ENCODE measurements around the gene BTG1. TPM values are rescaled to one million over a fixed set of nuclear protein-coding genes. Genes with fewer than 3 reads are reported as not detected.

Gene BTG1
- total and polyA plus RNA-seq, 2 of the 4 experiments (the other 2 are of a cell fraction), result 3.8 to 33.5 TPM

DNA sequence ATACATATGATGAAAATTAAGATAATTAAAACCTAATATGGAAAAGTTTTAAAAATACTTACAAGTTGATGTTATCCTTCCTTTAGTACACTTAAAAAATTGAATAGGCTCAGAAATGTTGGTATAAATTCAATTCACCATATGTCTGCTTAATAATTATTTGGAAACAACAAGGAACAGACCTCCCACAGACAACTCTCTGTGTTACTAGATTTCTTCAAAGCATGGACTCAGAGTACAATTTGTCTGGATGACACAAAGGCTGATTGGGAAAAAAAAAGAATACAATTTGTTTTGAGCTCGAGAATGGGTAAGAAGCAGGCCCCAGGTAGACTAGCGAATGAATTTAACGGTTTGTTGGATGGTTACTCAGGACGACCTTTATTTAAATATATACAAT, 48.9 kb upstream of the BTG1 start:
- H2BK5ac ChIP-seq (ENCODE audit: low read depth, low read length, poor library complexity, severe bottlenecking), result no peak overlapping the region
- H3K27ac ChIP-seq (ENCODE audit: insufficient read depth, low read length), result no peak overlapping the region
- no peak overlapping the region for H3K56ac ChIP-seq (ENCODE audit: extremely low read depth, insufficient read depth, low read length)
- TF ChIP-seq SMC3 (IDR thresholded peaks at IDR 0.05; ENCODE audit: low read depth, low read length), result no peak
- no peak for TF ChIP-seq RAD21 (IDR thresholded peaks at IDR 0.05; ENCODE audit: low read length)
- TF ChIP-seq POLR2A (IDR thresholded peaks at IDR 0.05; ENCODE audit: low read depth, low read length), result no peak
- TF ChIP-seq RFX5 (IDR thresholded peaks at IDR 0.05; ENCODE audit: low read depth, low read length), result no peak
- no peak for TF ChIP-seq CEBPB (IDR thresholded peaks at IDR 0.05; ENCODE audit: low read depth, low read length)
- TF ChIP-seq RCOR1 (IDR thresholded peaks at IDR 0.05; ENCODE audit: insufficient replicate concordance, low read length), result no peak
- no peak for TF ChIP-seq FOS (IDR thresholded peaks at IDR 0.05; ENCODE audit: low read depth, low read length)
- TF ChIP-seq MAFK (IDR thresholded peaks at IDR 0.05; ENCODE audit: low read depth, low read length), result no peak
- TF ChIP-seq BHLHE40 (IDR thresholded peaks at IDR 0.05; ENCODE audit: low read depth, low read length), result no peak
- no peak for TF ChIP-seq MXI1 (IDR thresholded peaks at IDR 0.05; ENCODE audit: borderline replicate concordance, low read depth, low read length)
- TF ChIP-seq, protein P1, sequence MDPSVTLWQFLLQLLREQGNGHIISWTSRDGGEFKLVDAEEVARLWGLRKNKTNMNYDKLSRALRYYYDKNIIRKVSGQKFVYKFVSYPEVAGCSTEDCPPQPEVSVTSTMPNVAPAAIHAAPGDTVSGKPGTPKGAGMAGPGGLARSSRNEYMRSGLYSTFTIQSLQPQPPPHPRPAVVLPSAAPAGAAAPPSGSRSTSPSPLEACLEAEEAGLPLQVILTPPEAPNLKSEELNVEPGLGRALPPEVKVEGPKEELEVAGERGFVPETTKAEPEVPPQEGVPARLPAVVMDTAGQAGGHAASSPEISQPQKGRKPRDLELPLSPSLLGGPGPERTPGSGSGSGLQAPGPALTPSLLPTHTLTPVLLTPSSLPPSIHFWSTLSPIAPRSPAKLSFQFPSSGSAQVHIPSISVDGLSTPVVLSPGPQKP (IDR thresholded peaks at IDR 0.05; ENCODE audit: borderline replicate concordance, low read depth, low read length), result no peak
- no peak for TF ChIP-seq MAZ (IDR thresholded peaks at IDR 0.05; ENCODE audit: borderline replicate concordance, low read depth, low read length)
- TF ChIP-seq, protein P2, sequence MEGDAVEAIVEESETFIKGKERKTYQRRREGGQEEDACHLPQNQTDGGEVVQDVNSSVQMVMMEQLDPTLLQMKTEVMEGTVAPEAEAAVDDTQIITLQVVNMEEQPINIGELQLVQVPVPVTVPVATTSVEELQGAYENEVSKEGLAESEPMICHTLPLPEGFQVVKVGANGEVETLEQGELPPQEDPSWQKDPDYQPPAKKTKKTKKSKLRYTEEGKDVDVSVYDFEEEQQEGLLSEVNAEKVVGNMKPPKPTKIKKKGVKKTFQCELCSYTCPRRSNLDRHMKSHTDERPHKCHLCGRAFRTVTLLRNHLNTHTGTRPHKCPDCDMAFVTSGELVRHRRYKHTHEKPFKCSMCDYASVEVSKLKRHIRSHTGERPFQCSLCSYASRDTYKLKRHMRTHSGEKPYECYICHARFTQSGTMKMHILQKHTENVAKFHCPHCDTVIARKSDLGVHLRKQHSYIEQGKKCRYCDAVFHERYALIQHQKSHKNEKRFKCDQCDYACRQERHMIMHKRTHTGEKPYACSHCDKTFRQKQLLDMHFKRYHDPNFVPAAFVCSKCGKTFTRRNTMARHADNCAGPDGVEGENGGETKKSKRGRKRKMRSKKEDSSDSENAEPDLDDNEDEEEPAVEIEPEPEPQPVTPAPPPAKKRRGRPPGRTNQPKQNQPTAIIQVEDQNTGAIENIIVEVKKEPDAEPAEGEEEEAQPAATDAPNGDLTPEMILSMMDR (conservative IDR thresholded peaks at IDR 0.05; ENCODE audit: low read depth, low read length), result no peak
- H3K4ac ChIP-seq (ENCODE audit: low read depth, low read length), result no peak overlapping the region
- H4K91ac ChIP-seq (ENCODE audit: insufficient read depth, low read depth, low read length), result no peak overlapping the region
- H4K5ac ChIP-seq (ENCODE audit: low read depth, low read length), result no peak overlapping the region
- WGBS, 2 experiments (ENCODE audit: extremely low coverage in 2 of 2, insufficient read length in 1 of 2), result no CpG with 5 or more reads among the region's 4 CpGs
- no TSS peak for BruUV-seq (replicated peaks)
- in situ Hi-C loops (cut with MboI; ENCODE audit: low sequenced_read_pairs) (no loop called here), dilution Hi-C loops (cut with HindIII; ENCODE audit: low sequenced_read_pairs, unreplicated experiment) (no loop called here), intact Hi-C loops (cut with micrococcal nuclease) (no loop called here)
- H3K4me2 ChIP-seq (ENCODE audit: low read depth, low read length), result no peak overlapping the region
- DNase-seq, result no peak
- H3K18ac ChIP-seq (ENCODE audit: low read depth, low read length), result no peak overlapping the region
- no peaks in the 10 kb centered on the region for H3K79me1 ChIP-seq (ENCODE audit: low read depth in 1 of 2, low read length in 2 of 2)
- H3K14ac ChIP-seq (replicated peaks; ENCODE audit: low read depth, low read length), result no peak overlapping the region
- no peaks in the 10 kb centered on the region for H4K20me1 ChIP-seq (ENCODE audit: insufficient read depth, low read length)
- ChIA-PET POLR2A (ENCODE audit: unreplicated experiment) (no interaction called here), CTCF (interaction anchor here (0.6 kb wide), 1 partner anchor 1252 kb away, joined by 4 read pairs; no protein-coding TSS in a partner anchor)
- no peak overlapping the region for H3K23ac ChIP-seq (ENCODE audit: low read depth, low read length)
- H3K9ac ChIP-seq (ENCODE audit: low read depth, low read length), result no peak overlapping the region
- no peaks in the 10 kb centered on the region for H3K9me1 ChIP-seq (ENCODE audit: insufficient read depth, low read length)
- no peak overlapping the region for H3K4me3 ChIP-seq (ENCODE audit: insufficient read depth, low read depth, low read length)
- H2BK20ac ChIP-seq (ENCODE audit: low read depth, low read length), result no peak overlapping the region
- H3K9me3 ChIP-seq (ENCODE audit: control insufficient read depth, insufficient read depth, low read length), result 0 out of 2 replicates have a peak, but pooled peaks cover 2% of the 10 kb centered on the region
- no peaks in the 10 kb centered on the region for H3K36me3 ChIP-seq (ENCODE audit: control insufficient read depth, insufficient read depth, low read length)
- no peak for ATAC-seq (ENCODE audit: low read depth)
- H4K8ac ChIP-seq (ENCODE audit: low read depth in 2 of 2, low read length in 2 of 2), result no peak overlapping the region
- H2BK120ac ChIP-seq (ENCODE audit: low read depth, low read length), result no peak overlapping the region
- no peaks in the 10 kb centered on the region for H3K27me3 ChIP-seq (ENCODE audit: control insufficient read depth, insufficient read depth, low read length)
- no peak overlapping the region for H2BK15ac ChIP-seq (ENCODE audit: low read depth, low read length)
- no peak overlapping the region for H2AK5ac ChIP-seq (ENCODE audit: low read depth, low read length)
- no peak overlapping the region for H2AFZ ChIP-seq (replicated peaks; ENCODE audit: low read length, poor library complexity)
- no peak overlapping the region for H2AK9ac ChIP-seq (replicated peaks; ENCODE audit: low read depth, low read length, poor library complexity)
- H3K4me1 ChIP-seq (ENCODE audit: control insufficient read depth, insufficient read depth, low read length), result no peaks in the 10 kb centered on the region
